ENCODE data around the gene COL6A2. TPM values are rescaled to one million over a fixed set of nuclear protein-coding genes. Genes with fewer than 3 reads are reported as not detected.

Gene COL6A2
- total RNA-seq, 1 donor = 12.6 TPM

DNA sequence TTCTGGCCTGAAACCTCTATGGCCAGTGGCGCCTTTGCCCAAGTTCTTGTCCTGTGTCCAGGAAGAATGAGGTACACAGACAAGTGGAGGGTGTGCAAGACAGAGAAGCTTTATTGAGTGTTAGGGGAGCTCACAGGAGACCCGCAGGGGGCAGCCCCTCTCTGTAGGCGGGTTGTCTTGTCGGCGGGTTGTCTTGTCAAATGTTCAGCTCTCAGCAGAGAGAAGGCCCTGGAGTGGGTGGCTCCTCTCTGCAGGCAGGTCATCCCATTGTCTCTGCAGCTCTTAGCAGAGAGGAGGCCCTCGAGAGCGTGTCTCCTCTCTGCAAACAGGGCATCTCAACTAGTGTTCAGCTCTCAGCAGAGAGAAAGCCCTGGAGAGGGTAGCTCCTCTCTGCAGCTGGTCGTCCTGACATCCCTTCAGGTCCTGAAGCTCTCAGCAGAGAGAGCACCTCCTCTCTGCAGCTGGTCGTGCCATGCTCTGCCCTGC, 11.0 kb downstream of the COL6A2 start:
- peaks cover 2% of the 10 kb centered on the region for H3K27me3 ChIP-seq (ENCODE audit: insufficient read depth, low read length)
- H3K4me1 ChIP-seq (ENCODE audit: insufficient read depth, low read length) = no peaks in the 10 kb centered on the region
- peaks cover 7% of the 10 kb centered on the region for H3K9me3 ChIP-seq (ENCODE audit: low read depth, low read length)
- no peak overlapping the region for H3K4me3 ChIP-seq (ENCODE audit: low read length)

DNA sequence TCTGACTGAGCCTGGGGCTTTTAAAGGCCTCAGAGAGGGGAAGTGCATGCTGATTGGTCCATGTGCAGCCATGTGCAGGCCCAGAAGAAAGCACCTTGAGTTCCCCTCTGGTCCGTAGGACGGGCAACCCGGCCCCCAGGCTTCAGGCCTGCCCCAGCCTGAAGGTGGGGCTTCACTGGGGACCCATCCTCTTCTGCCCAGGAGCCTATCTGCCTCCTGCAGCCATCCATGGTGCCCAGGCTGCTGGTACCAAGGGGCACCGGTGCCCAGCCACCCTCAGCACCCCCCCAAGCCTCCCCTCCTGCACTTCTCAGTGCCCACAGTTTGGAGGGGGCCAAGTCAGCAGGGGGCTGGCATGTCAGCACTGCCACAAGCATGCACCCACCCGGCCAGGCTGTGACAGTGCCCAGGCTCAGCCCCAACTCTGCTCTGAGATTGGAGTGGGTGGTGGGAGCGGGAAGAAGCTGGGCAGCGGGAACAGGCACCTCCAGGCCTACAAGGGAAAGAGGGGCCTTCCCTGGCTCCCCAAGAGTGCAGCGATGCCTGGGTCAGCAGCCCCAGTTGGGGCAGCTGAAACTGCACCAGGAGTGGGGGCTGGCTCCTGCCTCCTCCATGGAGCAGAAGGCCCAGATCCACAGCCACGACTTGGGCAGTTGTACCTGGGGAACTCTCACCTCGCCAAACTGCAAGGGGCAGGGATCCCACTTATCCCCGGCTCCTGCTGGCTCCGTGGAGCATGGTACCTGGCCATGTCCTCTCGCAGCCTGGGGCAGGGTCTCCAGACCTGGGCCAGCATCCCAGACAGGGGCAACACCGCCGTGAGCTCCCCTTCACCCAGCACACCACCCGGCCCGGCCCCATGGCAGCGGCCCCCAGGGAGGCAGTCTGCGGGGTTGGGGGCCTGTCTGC, 11.7 kb downstream of the COL6A2 start:
- H3K9me3 ChIP-seq (ENCODE audit: low read depth, low read length) = peaks cover under 1% of the 10 kb centered on the region
- H3K27me3 ChIP-seq (ENCODE audit: insufficient read depth, low read length) = no peaks in the 10 kb centered on the region
- H3K4me1 ChIP-seq (ENCODE audit: insufficient read depth, low read length) = no peaks in the 10 kb centered on the region
- no peak overlapping the region for H3K4me3 ChIP-seq (ENCODE audit: low read length)

DNA sequence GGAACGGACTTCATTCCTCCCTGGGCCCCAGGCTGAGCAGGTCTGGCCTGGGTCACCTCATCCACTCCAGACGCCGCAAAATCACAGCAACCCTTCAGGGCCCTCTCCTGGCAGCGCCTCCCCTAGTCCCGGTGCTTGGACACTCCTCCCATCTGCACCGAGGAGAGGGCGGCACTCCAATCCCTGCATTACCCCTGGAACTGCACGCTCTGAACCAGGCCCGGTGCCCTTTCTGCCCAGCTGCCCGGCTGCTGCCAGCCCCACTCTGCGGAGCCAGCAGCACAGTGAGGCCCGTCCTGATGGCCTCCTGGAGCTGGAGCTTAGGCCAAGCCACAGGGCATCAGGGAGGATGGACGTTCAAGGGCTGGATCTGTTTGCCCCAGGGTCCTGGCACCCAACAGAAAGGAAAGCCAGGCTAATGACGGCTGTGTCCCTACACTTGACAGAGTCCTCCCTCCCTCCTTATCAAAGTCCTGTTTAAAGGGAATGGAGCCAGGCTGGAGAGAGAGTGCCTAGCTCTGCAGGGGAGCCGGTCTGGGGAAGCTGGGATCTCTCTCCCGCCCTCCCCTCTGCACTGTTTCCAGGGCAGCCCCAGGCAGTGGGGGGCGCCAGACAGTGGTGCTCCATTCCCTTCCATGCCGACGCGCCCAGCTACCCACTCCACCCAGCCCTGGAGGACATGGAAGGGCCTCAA, 12.7 kb downstream of the COL6A2 start:
- H3K4me1 ChIP-seq (ENCODE audit: insufficient read depth, low read length) = no peaks in the 10 kb centered on the region
- no peaks in the 10 kb centered on the region for H3K9me3 ChIP-seq (ENCODE audit: low read depth, low read length)
- H3K27me3 ChIP-seq (ENCODE audit: insufficient read depth, low read length) = no peaks in the 10 kb centered on the region
- no peak overlapping the region for H3K4me3 ChIP-seq (ENCODE audit: low read length)

DNA sequence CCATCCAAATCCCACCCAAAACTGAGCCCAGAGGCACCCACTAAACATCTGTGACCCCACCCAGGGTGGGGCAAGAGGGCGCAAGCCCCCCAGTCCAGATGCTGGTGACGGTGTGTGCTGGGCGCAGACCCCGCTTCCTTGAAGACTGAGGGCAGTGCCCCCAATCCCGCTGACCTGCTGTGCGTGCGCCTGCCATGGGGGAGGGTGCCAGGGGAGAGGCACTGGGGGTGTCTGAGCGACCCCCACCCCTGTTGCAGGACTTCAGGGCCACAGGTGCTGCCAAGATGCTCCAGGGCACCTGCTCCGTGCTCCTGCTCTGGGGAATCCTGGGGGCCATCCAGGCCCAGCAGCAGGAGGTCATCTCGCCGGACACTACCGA, 13.3 kb downstream of the COL6A2 start:
- H3K4me3 ChIP-seq (ENCODE audit: low read length) = no peak overlapping the region
- H3K9me3 ChIP-seq (ENCODE audit: low read depth, low read length) = no peaks in the 10 kb centered on the region
- H3K27me3 ChIP-seq (ENCODE audit: insufficient read depth, low read length) = no peaks in the 10 kb centered on the region
- no peaks in the 10 kb centered on the region for H3K4me1 ChIP-seq (ENCODE audit: insufficient read depth, low read length)

DNA sequence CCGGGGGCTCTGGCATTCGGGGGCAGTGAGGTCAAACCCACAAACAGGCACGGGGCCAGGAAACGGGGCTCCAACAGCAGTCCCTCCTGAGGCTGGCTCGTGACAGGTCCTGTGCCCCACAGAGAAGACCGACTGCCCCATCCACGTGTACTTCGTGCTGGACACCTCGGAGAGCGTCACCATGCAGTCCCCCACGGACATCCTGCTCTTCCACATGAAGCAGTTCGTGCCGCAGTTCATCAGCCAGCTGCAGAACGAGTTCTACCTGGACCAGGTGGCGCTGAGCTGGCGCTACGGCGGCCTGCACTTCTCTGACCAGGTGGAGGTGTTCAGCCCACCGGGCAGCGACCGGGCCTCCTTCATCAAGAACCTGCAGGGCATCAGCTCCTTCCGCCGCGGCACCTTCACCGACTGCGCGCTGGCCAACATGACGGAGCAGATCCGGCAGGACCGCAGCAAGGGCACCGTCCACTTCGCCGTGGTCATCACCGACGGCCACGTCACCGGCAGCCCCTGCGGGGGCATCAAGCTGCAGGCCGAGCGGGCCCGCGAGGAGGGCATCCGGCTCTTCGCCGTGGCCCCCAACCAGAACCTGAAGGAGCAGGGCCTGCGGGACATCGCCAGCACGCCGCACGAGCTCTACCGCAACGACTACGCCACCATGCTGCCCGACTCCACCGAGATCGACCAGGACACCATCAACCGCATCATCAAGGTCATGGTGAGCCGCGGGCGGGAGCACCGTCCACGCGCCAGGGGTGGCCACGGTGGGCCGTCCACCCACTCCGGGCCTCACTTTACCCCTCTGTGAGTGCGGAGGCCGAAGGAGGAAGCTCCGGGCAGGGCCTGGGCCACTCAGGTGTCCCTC, 14.2 kb downstream of the COL6A2 start:
- Histone ChIP-seq H3K27me3 (ENCODE audit: insufficient read depth, low read length) (no peaks in the 10 kb centered on the region), H3K9me3 (ENCODE audit: low read depth, low read length) (no peaks in the 10 kb centered on the region), H3K4me3 (ENCODE audit: low read length) (no peak overlapping the region), H3K4me1 (ENCODE audit: insufficient read depth, low read length) (no peaks in the 10 kb centered on the region)

DNA sequence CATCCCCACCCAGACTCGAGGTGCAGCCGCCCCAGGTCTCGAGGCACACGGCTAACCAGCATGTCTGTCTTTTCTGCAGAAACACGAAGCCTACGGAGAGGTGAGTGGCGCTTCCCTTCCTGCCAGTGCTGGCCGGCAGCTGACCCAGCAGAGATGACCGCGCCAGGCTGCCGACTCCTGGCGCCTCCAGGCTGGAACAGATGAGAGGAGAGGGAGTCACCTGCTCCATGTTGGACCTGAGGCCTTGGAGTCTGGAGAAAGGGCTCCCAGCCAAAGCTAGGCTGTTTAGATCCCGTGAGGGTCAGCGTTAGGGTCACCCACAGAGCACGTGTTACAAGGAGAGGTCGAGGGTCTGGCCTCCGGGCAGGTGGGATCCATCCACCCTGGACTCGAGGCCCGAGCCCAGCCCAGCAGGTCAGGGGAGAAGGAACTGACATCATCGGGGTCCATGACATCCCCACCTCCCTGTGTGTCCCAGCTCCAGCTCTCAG, 14.9 kb downstream of the COL6A2 start:
- H3K9me3 ChIP-seq (ENCODE audit: low read depth, low read length) = no peaks in the 10 kb centered on the region
- H3K4me1 ChIP-seq (ENCODE audit: insufficient read depth, low read length) = no peaks in the 10 kb centered on the region
- H3K27me3 ChIP-seq (ENCODE audit: insufficient read depth, low read length) = no peaks in the 10 kb centered on the region

DNA sequence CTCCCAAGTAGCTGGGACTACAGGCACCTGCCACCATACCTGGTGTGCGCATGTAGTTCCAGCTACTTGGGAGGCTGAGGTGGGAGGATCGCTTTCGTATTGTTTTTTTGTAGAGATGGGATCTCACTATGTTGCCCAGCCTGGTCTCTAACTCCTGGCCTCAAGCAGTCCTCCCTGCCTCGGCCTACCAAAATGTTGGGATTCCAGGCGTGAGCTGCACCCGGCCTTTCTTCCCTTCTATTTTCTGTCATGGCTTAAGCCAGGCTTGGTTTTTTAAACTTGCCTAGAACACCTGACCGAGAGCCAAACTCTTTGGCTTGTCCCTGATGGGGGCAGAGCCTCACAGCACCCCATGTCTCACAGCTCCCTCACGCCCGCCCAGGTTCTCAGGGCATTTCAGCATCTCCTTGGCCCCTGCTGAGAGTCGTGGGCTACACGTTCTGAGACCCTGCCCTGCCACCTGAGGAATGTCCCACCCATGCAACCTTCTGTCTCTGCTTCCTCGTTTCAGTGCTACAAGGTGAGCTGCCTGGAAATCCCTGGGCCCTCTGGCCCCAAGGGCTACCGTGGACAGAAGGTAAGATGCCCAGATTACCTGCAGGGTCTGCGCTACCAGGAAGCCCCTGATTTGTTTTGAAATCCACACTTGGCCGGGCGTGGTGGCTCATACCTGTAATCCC, 15.7 kb downstream of the COL6A2 start:
- H3K4me1 ChIP-seq (ENCODE audit: insufficient read depth, low read length) = no peaks in the 10 kb centered on the region
- no peaks in the 10 kb centered on the region for H3K27me3 ChIP-seq (ENCODE audit: insufficient read depth, low read length)
- H3K4me3 ChIP-seq (ENCODE audit: low read length) = no peak overlapping the region
- H3K9me3 ChIP-seq (ENCODE audit: low read depth, low read length) = no peaks in the 10 kb centered on the region

More for the DNA sequence above, 14.9 kb downstream of the COL6A2 start:
- H3K4me3 ChIP-seq (ENCODE audit: low read length) = no peak overlapping the region

DNA sequence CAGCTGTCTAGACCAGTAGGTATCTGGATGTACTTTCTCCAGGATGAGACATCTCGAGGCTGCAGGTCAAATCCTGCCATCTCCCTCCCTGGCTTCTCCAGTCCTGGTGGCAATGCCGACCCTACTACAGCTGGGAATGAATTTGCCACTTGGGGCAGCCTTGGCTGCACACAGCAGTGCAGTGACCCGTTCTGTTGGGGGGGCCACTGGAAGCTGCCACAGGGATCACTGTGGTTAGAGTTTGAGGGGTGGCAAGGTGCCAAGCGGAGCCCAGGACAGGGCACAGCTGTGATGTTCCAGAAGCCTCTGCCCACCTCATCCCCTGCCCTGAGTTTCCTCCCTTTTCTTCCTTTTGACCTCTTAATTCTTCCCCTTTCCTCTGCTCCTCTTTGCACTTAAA, 17.1 kb downstream of the COL6A2 start:
- Histone ChIP-seq H3K27me3 (ENCODE audit: insufficient read depth, low read length) (no peaks in the 10 kb centered on the region), H3K9me3 (ENCODE audit: low read depth, low read length) (no peaks in the 10 kb centered on the region), H3K4me1 (ENCODE audit: insufficient read depth, low read length) (no peaks in the 10 kb centered on the region), H3K4me3 (ENCODE audit: low read length) (no peak overlapping the region)

DNA sequence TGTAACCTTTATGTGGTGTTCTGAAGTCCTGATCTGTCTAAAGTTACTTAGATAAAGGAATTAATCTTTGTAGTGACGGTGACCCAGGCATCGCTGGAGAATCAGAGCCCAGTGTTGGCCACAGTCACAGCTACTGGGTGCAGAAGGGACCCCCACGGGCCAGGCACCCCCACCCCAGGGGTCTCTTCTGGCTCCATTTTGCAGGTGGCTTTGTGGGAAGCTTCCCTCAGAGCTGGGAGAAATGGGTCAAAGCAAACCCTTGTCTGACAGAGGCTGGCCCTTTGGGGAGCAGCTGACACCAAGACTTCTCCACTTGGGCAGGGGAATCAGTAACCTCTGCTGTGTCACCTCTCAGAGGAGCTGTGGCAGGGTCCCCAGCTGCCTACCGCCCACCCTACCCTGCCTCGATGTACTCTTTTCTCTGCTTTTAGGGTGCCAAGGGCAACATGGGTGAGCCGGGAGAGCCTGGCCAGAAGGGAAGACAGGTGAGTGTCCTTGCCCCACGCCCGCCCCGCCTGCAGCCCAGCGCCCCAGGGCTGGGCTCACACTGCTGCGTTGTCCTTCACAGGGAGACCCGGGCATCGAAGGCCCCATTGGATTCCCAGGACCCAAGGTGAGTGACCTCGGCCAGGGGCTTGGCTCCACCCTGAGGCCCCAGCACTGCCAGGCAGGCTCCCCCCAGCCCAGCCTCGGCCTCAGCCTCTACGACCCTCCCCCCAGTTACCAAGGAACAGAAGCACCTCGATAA, 17.7 kb downstream of the COL6A2 start:
- no peaks in the 10 kb centered on the region for H3K4me1 ChIP-seq (ENCODE audit: insufficient read depth, low read length)
- H3K9me3 ChIP-seq (ENCODE audit: low read depth, low read length) = no peaks in the 10 kb centered on the region
- H3K27me3 ChIP-seq (ENCODE audit: insufficient read depth, low read length) = no peaks in the 10 kb centered on the region
- no peak overlapping the region for H3K4me3 ChIP-seq (ENCODE audit: low read length)

DNA sequence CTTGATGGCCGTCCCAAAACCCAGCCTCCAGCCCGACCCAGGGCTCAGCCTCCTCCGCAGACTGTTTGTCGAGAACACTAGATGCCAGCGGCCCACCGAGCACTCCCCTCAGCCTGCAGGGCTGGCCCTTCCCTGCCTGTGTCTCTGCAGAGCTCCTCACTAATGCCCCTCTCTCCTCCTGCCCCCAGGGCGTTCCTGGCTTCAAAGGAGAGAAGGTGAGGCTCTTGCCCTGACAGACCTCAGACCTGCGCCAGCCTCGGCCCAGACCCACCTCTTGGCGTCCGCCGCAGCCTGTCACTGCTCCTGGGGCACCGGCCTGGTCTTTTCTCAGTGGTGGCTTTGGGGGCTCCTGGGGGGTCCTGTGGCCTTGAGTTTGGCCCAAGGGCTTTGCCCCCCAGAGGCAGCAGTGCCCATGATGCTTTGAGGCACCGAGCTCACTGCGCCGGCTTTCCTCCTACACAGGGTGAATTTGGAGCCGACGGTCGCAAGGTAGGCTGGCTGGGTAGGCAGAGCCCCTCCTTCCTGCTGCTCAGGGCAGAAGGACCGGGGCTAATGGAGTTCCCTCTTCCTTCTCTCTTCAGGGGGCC, 18.4 kb downstream of the COL6A2 start:
- H3K4me3 ChIP-seq (ENCODE audit: low read length) = no peak overlapping the region
- H3K9me3 ChIP-seq (ENCODE audit: low read depth, low read length) = no peaks in the 10 kb centered on the region
- H3K27me3 ChIP-seq (ENCODE audit: insufficient read depth, low read length) = no peaks in the 10 kb centered on the region
- H3K4me1 ChIP-seq (ENCODE audit: insufficient read depth, low read length) = no peaks in the 10 kb centered on the region

DNA sequence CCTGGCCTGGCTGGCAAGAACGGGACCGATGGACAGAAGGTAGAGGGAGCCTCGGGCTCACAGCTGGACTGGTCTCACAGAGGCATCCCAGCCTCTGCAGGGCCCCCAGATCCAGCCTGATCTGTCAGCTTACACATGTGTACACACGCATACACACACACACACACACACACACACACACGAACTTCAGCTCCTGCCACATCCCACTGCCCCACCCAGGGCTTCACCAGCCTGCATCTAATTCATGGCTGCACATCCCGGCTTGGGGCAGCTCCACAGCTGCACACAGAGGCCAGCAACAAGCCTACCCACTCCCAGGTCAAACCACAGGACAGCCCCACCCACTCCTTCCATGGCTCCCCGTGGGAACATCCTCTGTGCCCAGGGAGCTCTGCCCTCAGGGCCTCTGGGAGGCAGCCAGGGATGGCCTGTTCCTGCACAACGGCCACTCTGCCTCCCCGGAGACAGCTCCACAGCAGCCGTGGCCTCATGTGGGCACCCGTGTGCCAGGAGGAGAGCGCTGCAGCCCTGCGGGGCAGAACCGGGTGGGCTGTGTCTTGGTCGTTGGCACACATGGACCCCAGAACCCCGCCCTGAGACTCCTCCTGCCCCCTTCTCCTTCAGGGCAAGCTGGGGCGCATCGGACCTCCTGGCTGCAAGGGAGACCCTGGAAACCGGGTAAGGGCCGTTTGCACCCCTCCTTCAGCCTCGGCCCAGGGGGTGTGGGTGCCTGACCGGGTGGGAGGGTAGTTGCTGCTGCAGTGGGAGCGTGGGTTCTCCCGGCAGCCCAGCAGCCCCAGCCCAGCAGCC, 19.1 kb downstream of the COL6A2 start:
- Histone ChIP-seq H3K4me1 (ENCODE audit: insufficient read depth, low read length) (no peaks in the 10 kb centered on the region), H3K9me3 (ENCODE audit: low read depth, low read length) (no peaks in the 10 kb centered on the region), H3K4me3 (ENCODE audit: low read length) (no peak overlapping the region), H3K27me3 (ENCODE audit: insufficient read depth, low read length) (no peaks in the 10 kb centered on the region)

DNA sequence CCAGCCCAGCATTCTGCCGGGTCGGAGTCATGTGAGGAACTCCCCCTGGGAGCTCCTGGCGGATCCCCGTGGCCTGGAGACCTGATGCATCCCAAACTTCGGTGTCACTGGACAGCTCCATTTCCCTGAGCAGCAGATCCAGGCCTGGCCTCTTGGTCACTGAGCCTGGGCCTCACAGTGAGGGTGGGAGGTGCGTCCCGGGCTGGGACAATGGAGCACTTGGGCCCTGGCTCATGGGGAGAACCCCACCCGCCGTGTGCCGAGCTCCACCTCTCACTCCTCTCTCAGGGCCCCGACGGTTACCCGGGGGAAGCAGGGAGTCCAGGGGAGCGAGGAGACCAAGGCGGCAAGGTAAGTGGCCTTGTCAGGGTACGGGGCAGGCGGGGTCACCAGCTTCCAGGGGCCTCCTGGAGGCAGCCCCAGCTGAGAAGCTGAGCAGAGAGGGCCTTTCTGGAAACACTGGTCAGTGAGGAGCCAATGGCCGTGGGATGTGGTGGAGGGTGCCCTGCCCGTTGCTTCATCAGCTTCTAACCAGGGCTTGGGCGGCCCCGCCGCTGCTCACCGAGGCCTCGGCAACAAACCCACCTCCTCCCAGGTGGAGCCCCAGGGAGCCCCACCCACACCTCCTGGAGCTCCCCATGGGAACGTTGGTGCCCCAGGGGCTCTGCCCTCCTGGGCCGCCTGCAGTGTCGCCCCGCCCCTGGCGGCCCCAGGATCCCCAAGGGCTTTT, 19.8 kb downstream of the COL6A2 start:
- H3K27me3 ChIP-seq (ENCODE audit: insufficient read depth, low read length) = no peaks in the 10 kb centered on the region
- no peaks in the 10 kb centered on the region for H3K4me1 ChIP-seq (ENCODE audit: insufficient read depth, low read length)

More for the DNA sequence above, 19.8 kb downstream of the COL6A2 start:
- Histone ChIP-seq H3K4me3 (ENCODE audit: low read length) (no peak overlapping the region), H3K9me3 (ENCODE audit: low read depth, low read length) (no peaks in the 10 kb centered on the region)
